ENCODE results near the gene AMDHD2.
"Not testable (repeated sequence)": the region's sequence is repeated elsewhere in the genome, so short reads cannot be mapped to it uniquely, and the experiment has no call there.

The AMDHD2 gene

GRCh38 chr16:2533912-2534311 lies 13.7 kb downstream of the AMDHD2 start:
- DNase-seq (ENCODE audit: low spot score), result no peak

- not testable (repeated sequence) for DNase-seq (ENCODE audit: low spot score)
Measured at GRCh38 chr16:2534335-2534734, 14.2 kb downstream of the AMDHD2 start.

DNA sequence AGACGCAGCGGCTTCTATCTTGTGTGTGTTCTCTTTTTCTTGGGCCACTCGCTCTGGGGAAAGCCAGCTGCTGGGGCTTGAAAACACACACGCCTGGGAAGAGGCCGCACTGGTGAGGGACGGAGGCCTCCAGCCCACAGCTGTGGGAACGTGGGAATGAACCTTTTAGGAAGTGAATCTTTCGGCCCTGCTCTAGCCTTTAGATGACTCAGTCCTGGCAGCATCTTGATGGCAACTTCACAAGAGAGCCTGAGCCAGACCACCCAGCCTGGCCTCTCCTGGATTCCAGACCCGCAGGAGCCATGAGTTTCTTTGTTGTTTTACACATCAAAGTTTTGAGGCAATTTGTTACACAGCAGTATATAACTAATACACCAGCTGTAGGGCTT lies 15.4 kb downstream of the AMDHD2 start:
- no peak for DNase-seq (ENCODE audit: low spot score)

DNA sequence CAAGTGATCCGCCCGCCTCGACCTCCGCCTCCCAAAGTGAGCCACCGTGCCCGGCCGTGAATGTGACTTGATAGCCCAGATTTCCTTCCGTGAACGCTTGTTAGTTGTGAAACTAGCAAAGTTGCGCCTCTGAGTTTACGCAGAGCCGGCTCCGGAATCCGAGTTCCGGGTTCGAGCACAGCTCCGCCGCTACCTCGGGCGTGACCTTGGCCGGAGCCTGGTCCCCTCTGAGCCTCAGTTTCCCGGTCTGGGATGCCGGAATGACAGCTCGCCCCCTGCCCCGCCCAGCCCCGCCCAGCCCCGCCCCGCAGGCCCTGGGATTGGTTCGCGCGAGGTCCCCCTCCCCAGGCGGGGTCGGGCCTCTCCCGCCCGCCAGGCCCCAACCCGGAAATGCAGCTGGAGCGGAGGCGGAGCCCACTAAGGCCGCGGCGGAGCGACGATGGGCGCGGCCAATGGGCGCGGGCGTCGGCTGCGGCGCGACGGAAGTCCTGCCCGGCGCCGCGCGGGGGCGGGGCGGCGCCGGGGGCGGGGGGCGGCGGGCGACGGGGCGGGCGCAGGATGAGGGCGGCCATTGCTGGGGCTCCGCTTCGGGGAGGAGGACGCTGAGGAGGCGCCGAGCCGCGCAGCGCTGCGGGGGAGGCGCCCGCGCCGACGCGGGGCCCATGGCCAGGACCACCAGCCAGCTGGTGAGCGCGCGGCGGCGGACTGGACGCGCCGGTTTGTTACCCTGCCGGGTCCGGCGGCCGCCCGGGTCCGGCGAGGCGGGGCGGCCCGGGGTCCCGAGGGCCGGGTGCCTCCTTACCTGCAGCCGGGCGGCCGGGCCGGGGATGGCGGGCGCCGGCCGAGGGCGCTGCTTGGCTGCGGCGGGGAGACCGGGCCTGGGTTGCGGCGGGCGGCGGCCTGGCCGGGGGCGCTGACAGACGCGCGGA lies 17.5 kb downstream of the AMDHD2 start, which contains the start of gene PDPK1:
PDPK1 (plus strand) TSS at position 571 of the 929 bp plus-strand sequence; CDS start at position 663, 92 bp downstream.
- DNase-seq (ENCODE audit: low spot score), result peak; percentile 97

DNA sequence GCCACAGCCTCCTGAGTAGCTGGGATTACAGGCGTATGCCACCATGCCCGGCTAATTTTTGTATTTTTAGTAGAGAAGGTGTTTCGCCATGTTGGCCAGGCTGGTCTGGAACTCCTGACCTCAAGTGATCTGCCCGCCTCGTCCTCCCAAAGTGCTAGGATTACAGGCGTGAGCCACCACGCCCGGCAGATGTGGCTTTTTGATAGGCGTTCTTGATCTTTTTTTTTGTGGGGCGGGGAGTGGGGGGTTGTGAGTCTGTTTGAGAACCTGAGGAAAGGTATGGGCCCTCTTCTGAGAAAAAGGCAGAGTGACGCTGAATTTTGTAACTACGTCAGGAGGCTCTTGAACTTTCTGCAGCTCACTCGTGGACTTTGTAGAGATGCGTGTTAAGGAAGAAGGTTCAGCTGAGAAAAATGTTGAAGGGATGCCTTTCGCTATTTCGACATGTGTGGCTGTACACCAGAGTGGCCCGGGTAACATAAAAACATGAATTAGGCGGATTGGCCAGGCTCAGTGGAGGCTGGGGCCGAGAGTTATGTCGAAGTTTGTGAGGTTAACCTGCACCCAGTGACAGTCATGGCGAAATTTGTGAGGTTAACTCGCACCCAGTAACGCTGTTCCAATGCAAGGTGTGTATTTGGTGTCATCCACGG lies 19.1 kb downstream of the AMDHD2 start:
- not testable (repeated sequence) for DNase-seq (ENCODE audit: low spot score)

GRCh38 chr16:2539845-2540458 lies 19.8 kb downstream of the AMDHD2 start:
- not testable (repeated sequence) for DNase-seq (ENCODE audit: low spot score)

- not testable (repeated sequence) for DNase-seq (ENCODE audit: low spot score)
Measured at GRCh38 chr16:2540912-2541311, 20.7 kb downstream of the AMDHD2 start.

DNA sequence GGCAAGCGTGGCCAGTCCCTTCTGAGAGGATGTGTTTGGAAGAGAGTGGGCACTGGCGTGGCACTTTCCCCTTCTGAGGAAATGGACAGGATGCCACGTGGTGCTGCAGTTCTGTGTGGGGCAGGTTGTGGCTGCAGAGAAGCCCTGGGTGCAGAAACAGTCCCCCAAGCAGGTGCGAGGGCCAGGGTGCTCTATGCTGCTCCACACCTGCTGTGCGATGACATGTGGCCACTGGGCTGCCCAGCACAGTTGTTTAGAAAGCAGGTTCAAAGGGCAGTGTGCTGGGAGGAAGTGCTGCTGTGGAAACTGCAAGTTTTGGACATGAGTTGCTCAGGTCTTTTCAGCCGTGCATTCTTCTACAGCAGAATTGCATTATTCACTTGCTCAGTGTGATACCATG lies 21.2 kb downstream of the AMDHD2 start:
- DNase-seq (ENCODE audit: low spot score), result not testable (repeated sequence)

GRCh38 chr16:2543771-2544170 lies 23.6 kb downstream of the AMDHD2 start:
- DNase-seq (ENCODE audit: low spot score), result not testable (repeated sequence)

GRCh38 chr16:2550283-2550878 lies 30.2 kb downstream of the AMDHD2 start:
- DNase-seq (ENCODE audit: low spot score), result not testable (repeated sequence)

DNA sequence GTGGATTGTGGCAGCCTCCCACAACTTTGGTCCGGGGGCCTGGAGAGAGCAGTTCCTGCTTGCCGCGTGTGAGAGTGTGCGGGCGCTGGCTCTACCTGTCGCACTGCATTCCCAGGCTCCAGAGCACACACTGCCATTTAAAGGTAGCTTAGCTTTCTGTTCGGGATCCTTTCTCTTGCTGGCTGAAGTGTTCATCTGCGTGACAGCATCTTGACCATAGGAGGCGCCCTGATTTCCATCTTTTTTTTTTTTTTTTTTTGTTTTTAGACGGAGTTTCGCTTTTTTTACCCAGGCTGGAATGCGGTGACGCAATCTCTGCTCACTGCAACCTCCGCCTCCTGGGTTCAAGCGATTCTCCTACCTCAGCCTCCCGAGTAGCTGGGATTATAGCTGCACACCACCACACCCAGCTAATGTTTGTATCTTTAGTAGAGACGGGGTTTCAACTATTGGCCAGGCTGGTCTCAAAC lies 31.3 kb downstream of the AMDHD2 start:
- DNase-seq (ENCODE audit: low spot score), result not testable (repeated sequence)

DNA sequence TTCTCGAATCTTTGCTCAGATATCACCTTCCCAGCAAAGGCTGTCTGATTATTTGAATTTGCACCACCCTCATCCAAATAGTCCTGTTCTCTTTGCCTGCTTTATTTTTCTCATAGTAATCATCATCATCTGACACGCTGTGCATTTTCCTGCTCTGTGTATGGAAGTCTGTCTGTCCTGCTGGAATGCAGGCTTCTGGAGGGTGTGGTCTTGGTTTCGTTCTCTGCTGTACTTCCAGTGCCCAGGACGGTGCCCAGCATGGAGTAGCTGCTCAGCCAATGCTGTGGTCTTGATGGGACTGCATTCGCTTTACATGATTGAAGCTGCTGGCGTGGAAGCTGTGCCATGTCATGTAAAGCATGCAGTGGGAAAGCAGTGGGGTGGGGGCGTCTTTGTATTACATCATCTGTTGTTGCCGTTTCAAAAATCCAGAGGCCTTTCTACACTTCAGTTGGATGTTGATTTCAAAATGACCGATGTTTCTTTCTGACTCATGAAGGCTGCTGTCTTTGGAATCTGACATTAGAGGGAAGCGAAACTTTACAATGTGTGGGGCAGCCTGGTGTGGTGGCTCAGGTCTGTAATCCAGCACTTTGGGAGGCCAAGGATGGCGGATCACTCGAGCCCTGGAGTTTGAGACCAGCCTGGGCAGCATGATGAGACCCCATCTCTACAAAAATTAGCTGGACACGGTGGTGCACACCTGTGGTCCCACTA lies 34.7 kb downstream of the AMDHD2 start:
- DNase-seq (ENCODE audit: low spot score), result not testable (repeated sequence)

DNA sequence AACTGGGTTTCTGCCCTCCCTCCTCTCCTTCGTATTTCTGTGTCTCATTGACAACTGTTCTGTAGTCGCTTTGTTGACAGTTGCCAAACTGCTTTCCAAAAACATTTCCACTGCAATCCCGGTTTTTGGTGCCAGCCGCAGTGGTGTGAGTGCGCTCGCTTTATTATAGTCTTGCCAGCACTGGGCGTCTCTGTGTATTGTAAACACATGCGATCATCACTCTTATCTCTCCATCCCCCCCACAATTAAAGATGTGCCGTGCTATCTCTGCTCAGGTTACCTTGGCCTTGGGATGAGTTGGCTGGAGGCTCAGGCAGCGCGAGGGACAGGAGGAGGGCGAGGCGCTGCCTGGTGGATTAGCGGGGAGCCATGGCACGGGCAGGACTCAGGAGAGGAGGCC lies 37.0 kb downstream of the AMDHD2 start:
- DNase-seq (ENCODE audit: low spot score), result not testable (repeated sequence)

DNA sequence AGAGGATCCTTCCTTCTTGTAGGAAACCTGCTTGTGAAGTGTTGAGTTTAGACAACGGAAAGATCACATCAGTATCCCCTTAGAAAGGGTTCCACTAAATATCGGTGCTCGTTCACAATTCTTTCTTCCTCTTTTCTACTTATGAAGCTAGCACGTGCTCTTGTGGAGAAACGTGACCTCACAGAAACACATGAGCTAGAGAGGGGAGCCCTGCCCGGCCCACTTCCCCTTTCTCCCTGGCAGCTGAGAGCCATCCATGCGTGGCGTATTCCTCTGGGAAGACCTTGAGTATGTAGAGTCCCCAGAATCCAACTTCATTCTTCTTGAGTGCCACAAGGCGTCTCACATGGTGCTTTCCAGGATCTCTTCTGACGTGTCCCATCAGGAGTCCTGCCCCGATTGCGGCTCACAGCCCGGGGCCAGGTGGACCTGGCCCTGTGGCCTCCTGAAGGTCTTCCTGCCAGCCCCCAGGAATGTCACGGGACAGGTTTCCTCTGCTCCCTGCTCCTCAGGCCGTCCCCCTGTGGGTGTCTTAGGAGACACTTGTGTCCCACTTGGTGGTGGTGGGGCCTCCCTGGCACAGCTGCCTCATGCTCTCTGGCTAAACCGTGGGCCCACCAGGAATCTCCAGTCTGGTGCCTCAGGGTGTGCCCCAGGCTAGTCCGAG lies 40.1 kb downstream of the AMDHD2 start:
- not testable (repeated sequence) for DNase-seq (ENCODE audit: low spot score)

GRCh38 chr16:2560798-2561133 lies 40.6 kb downstream of the AMDHD2 start:
- not testable (repeated sequence) for DNase-seq (ENCODE audit: low spot score)

DNA sequence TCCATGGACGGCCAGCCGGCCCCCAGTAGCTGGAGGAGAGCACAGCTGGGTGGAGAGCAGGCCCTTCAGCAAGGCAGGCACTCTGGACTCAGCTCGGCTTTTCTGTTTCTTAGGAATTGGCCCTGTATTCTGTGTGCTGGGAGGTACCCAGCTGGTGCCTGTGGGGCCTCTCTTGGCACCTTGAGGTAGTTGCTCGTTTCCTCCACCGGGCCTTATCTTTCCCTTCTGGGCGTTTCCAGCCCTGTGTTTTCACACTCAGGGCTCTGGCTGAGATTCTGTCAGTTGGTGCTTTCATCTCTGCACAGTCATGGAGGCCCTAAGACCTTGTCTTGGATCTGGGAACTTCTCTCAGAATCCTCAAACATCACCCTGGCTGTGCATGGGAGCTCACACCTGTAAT lies 47.3 kb downstream of the AMDHD2 start:
- DNase-seq (ENCODE audit: low spot score), result not testable (repeated sequence)

- DNase-seq (ENCODE audit: low spot score), result not testable (repeated sequence)
Measured at GRCh38 chr16:2568573-2568972, 48.4 kb downstream of the AMDHD2 start.

- DNase-seq (ENCODE audit: low spot score), result not testable (repeated sequence)
Measured at GRCh38 chr16:2572704-2573103, 52.5 kb downstream of the AMDHD2 start.

GRCh38 chr16:2575839-2576238 lies 55.7 kb downstream of the AMDHD2 start:
- DNase-seq (ENCODE audit: low spot score), result not testable (repeated sequence)

DNA sequence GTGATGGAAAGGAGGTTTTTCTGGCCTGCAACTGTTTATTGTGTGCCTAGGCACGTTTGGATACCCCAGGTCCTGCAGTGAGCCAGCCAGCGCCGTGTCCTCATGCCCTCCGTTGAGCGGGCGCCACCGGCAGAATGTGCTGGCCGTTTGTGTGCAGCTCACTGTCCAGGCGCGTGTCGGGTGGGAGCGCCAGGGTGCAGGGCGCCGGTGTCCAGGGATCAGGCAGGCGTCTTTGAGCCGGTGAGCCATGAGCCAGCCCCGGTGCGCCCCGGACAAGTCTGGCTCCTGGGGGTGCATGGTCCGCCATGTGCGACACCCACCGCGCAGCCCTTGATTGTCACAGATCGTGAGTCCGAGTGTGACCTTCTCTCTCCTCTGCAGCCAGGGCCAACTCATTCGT lies 56.9 kb downstream of the AMDHD2 start:
- not testable (repeated sequence) for DNase-seq (ENCODE audit: low spot score)

DNA sequence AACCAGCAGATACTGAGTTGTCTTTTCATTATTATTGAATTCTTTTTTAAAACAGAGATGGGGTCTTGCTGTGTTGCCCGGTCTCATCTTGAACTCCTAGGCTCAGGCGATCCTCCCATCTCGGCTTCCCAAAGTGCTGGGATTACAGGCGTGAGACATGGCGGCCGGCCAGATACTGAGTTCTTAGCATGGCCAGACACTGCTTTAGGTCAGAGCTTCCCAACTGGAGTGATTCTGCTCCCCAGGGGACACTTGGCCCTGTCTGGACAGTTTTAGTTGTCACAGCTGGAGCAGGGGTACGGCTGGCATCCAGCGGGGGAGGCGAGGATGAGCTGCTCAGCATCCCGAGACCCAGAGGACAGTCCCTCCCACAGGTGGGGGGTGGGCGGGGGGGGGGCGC lies 58.7 kb downstream of the AMDHD2 start:
- DNase-seq (ENCODE audit: low spot score), result not testable (repeated sequence)
